Breast epithelium (tissue), 4 donors: ENCODE results near the gene FGFR3. TPM values are rescaled to one million over a fixed set of nuclear protein-coding genes. Genes with fewer than 3 reads are reported as not detected.

Experiments used
- DNase-seq, 2 donors: peaks; one replicate each; pipeline ENCODE4 v3.0.0-alpha.2; 2019; ENCODE audit warnings: low spot score in 2 of 2
- H3K27ac ChIP-seq, 2 donors: fragments of 200-600 bp; sonication (generic) in 1 of 2; one replicate each; pipeline ENCODE4 v1.5.1; 2016 to 2019; ENCODE audit warnings: mild to moderate bottlenecking in 1 of 2
- H3K27me3 ChIP-seq, 2 donors: fragments of 200-600 bp; sonication (generic) in 1 of 2; one replicate each; pipeline versions ENCODE4 v1.5.1 to v1.6.0; 2017 to 2019; ENCODE audit warnings: control low read depth in 1 of 2, mild to moderate bottlenecking in 1 of 2
- H3K36me3 ChIP-seq: fragments of 200-600 bp; one replicate; pipeline ENCODE4 v1.5.1; 2019
- H3K4me1 ChIP-seq, 2 donors: fragments of 200-600 bp; sonication (generic); one replicate each; pipeline ENCODE4 v1.5.1; 2016 to 2019; ENCODE audit warnings: control low read depth in 1 of 2
- H3K4me3 ChIP-seq, 3 donors: fragments of 200-600 bp; sonication (generic); 1 replicate in 2 of 3; 2 replicates in 1 of 3; pipeline ENCODE4 v1.5.1; 2016 to 2019; ENCODE audit warnings: mild to moderate bottlenecking in 3 of 3, moderate library complexity in 2 of 3
- H3K9me3 ChIP-seq, 2 donors: fragments of 200-600 bp; sonication (generic) in 1 of 2; one replicate each; pipeline ENCODE4 v1.5.1; 2016 to 2019; ENCODE audit warnings: control low read depth in 1 of 2
- POLR2A ChIP-seq: fragments of 450-650 bp; IDR thresholded peaks from one replicate; pipeline ENCODE4 v1.6.1; 2016; ENCODE audit warnings: antibody characterized with exemption, mild to moderate bottlenecking, moderate library complexity
- POLR2AphosphoS5 ChIP-seq, 3 donors: sonication (generic); formaldehyde crosslinking; IDR thresholded peaks; one replicate each; pipeline ENCODE4 v1.6.1; 2017; ENCODE audit warnings: antibody characterized with exemption in 3 of 3
- intact Hi-C: fragments of 100-400 bp; cut with DNase I; formaldehyde crosslinking; loops from one replicate; pipeline ENCODE4 v1.15.1; 2023; ENCODE audit warnings: low total_unique reads
- total RNA-seq, 3 donors: library from RNA; depleted of rRNA; stranded (reverse); fragments of >200 nt; gene quantifications; one replicate each; pipeline ENCODE4 v1.1.0, GENCODE V29; 2016
- TF ChIP-seq, protein P1 (sequence below), 3 donors: fragments of 450-650 bp; IDR thresholded peaks; one replicate each; pipeline ENCODE4 v1.5.1; 2016 to 2017; ENCODE audit warnings: antibody characterized with exemption in 3 of 3, mild to moderate bottlenecking in 3 of 3, moderate library complexity in 3 of 3

The FGFR3 gene
- total RNA-seq, 3 donors from 2014 or later, result 0.80 to 3.5 (median 2.0) TPM

DNA sequence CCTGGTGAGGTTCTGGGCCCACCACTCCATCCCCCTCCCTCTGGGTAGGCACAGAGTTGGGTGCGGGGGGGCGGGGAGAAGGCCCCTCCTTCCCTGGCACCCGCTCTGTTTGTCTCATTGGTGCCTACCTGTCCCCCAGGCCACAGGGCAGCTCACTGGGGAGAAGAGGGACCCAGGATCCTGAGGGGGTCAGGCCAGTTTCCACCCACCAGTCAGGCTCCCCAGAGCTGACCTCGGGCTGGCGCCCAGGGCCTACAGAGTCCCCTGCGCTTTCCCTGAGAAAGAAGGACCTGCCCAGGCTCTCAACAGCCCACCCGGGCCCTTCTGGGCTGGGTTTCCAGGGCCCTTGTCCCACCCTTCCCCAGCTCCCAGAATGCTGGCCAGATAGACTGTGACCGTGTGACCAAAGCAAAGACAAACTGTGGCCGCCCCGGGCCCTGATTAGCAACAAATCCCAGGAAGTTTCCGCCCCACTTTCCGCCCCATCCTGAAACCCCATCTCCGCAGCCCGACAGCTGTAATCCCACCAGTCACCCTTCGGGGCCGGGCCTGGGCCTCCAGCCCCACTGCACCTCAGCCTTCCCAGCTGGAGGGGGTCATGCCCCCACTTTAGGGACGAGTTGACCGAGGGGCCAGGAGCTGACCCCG is 33.8 kb upstream of the FGFR3 start:
- intact Hi-C loops, result loop anchor here (10.0 kb wide), 1 partner anchor 146 kb away; no protein-coding TSS in a partner anchor
- TF ChIP-seq POLR2A (no peak), POLR2AphosphoS5 (IDR thresholded peaks at IDR 0.05) (no peak)
- TF ChIP-seq, protein P1, sequence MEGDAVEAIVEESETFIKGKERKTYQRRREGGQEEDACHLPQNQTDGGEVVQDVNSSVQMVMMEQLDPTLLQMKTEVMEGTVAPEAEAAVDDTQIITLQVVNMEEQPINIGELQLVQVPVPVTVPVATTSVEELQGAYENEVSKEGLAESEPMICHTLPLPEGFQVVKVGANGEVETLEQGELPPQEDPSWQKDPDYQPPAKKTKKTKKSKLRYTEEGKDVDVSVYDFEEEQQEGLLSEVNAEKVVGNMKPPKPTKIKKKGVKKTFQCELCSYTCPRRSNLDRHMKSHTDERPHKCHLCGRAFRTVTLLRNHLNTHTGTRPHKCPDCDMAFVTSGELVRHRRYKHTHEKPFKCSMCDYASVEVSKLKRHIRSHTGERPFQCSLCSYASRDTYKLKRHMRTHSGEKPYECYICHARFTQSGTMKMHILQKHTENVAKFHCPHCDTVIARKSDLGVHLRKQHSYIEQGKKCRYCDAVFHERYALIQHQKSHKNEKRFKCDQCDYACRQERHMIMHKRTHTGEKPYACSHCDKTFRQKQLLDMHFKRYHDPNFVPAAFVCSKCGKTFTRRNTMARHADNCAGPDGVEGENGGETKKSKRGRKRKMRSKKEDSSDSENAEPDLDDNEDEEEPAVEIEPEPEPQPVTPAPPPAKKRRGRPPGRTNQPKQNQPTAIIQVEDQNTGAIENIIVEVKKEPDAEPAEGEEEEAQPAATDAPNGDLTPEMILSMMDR (IDR thresholded peaks at IDR 0.05), result no peak
- no peak for DNase-seq
- H3K36me3 ChIP-seq, result no peaks in the 10 kb centered on the region
- H3K9me3 ChIP-seq, result no peaks in the 10 kb centered on the region
- peaks cover 0 to 6% of the 10 kb centered on the region in 2 donors for H3K4me1 ChIP-seq
- no peak overlapping the region for H3K27ac ChIP-seq
- H3K27me3 ChIP-seq, result no peaks in the 10 kb centered on the region
- no peak overlapping the region for H3K4me3 ChIP-seq

DNA sequence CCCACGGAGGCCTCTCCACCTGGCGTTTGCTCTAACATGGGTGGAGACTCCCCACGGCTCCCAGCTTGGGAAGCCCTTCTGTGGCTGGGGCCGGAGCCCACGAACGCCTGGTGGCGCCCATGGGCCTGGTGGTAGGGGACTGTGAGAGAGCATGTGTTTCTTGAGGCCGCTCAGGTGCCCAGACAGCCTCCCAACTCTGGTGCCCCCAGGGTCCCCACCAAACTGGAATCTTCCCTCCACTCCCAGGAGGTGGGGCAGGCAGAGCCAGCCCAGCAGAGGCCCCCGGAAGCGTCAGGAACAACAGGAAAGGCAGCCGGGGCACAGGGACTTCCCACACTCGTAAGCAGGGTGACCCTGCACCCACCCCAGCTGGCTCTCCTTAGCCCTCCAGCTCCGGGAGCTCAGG is 33.3 kb upstream of the FGFR3 start:
- H3K36me3 ChIP-seq, result no peaks in the 10 kb centered on the region

DNA sequence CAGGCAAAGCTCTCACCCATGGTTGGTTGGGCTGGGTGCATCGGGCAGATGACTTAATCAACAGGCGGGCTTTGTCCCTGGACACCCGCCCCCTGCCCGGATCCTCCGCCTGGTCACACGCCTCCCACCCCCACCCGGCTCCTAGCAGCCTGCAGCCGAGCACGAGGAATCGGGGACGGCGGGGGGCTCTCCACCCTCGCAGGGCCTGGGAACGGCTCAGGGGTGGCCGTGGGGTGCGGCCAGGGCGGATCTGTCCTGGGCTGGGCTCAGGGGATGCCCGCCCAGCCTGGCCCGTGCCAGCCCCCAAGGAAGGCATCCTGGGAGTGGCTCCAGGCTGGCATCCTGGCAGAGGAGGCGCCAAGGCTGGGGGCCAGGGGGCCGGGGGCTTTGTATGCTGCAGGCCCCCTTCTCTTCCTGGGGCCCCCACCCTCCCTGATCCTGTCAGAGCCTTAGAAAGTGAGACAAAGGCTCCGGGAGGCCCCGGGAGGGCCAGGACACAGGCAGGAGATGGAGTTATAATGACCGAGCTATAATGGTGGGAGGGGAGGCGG is 32.5 kb upstream of the FGFR3 start:
- intact Hi-C loops, result loop anchor here (5.0 kb wide), 1 partner anchor 823 kb away; no protein-coding TSS in a partner anchor
- no peak overlapping the region for H3K27ac ChIP-seq
- H3K4me3 ChIP-seq, result no peak overlapping the region
- H3K27me3 ChIP-seq, result no peaks in the 10 kb centered on the region
- no peaks in the 10 kb centered on the region for H3K9me3 ChIP-seq
- no peak for DNase-seq
- peaks cover 0 to 6% of the 10 kb centered on the region in 2 donors for H3K4me1 ChIP-seq
- no peaks in the 10 kb centered on the region for H3K36me3 ChIP-seq
- TF ChIP-seq, protein P1 (IDR thresholded peaks at IDR 0.05), result no peak
- TF ChIP-seq POLR2AphosphoS5 (IDR thresholded peaks at IDR 0.05) (no peak), POLR2A (no peak)

More for the DNA sequence above, 33.3 kb upstream of the FGFR3 start:
- TF ChIP-seq POLR2A (no peak), POLR2AphosphoS5 (IDR thresholded peaks at IDR 0.05) (no peak)
- TF ChIP-seq, protein P1 (IDR thresholded peaks at IDR 0.05), result no peak
- no peak for DNase-seq
- intact Hi-C loops, result loop anchor here (5.0 to 10.0 kb wide), 2 partner anchors 145 to 823 kb away; no protein-coding TSS in a partner anchor
- Histone ChIP-seq H3K9me3 (no peaks in the 10 kb centered on the region), H3K27me3 (no peaks in the 10 kb centered on the region), H3K27ac (no peak overlapping the region), H3K4me3 (no peak overlapping the region), H3K4me1 (peaks cover 0 to 6% of the 10 kb centered on the region in 2 donors)

DNA sequence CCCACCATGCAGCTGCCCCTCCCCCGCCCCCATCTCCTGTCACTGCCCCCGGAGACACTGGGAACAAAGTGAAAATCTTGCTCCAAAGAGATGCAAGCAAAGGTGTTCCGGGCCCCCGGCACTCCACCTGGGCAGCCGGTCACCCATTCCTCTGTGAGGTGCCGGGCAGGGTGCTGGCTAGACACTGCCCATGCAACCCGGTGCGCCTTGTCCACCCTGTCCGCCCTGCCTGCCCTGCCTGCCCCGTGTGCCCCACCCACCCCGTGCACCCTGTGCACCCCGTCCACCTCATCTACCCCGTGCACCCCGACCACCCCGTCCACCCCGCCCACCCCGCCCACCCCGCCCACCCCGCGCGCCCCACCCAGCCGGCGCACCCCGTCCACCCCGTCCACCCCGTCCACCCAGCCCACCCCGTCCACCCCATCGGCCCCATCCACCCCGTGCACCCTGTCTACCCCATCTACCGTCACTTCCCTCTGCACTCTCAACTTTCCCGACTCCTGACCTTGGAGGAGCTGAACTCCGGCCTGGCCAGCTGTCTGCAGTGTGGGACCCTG is 31.9 kb upstream of the FGFR3 start:
- Histone ChIP-seq H3K27me3 (no peaks in the 10 kb centered on the region), H3K9me3 (no peaks in the 10 kb centered on the region), H3K27ac (no peak overlapping the region), H3K4me3 (no peak overlapping the region), H3K36me3 (no peaks in the 10 kb centered on the region), H3K4me1 (peaks cover 0 to 6% of the 10 kb centered on the region in 2 donors)
- no peak for DNase-seq
- TF ChIP-seq POLR2AphosphoS5 (IDR thresholded peaks at IDR 0.05) (no peak), POLR2A (no peak)
- TF ChIP-seq, protein P1 (IDR thresholded peaks at IDR 0.05), result no peak
- intact Hi-C loops, result loop anchor here (5.0 kb wide), 1 partner anchor 824 kb away; no protein-coding TSS in a partner anchor
